NCI-H187 treated with DMSO at 0.1 percent for 48 hours (cell line): ENCODE measurements around the gene PYROXD2.
"Not testable (repeated sequence)": the region's sequence is repeated elsewhere in the genome, so short reads cannot be mapped to it uniquely, and the experiment has no call there.

Source experiments
- DNase-seq: peaks from one replicate; lab custom pipeline; 2025; lab: John Stamatoyannopoulos, UW

The PYROXD2 gene

DNA sequence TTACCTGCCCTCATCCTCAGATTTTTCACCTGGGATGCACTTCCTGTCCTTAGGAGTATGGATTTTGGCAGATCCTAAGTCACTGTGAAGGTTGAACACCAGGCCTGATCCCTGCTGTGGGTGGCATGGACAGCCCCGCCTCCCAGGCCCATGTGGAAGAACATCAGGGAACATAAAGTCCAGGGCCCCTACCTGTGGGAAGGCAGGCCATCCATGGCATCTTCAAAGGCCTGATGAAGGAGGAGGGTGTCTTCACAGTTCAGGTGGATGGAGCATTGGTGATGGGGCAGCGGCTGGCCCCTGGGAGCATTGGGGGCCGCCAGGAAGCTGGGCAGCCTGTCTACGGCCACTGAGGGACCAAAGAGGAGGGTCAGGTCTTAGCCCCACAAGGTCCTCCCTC lies 24.6 kb downstream of the PYROXD2 start:
- no peak for DNase-seq

DNA sequence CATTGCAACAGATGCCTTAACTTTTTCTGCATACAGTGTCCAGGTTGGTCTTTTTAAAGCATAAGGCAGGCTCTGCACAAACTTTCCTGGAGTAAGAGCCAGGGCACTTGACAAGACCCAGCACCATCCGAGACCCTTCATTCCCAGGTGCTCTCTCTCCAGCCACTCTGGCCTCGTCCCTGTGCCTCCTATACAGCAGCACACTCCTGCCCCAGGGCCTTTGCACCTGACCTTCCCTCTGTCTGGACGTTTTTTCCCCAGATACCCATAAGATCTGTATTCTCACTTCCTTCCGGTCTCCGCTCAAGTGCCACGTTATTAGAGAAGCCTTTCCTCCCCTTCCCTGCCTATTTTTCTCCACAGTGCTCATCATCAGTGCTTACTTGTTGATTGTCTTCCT lies 25.6 kb downstream of the PYROXD2 start:
- no peak for DNase-seq

DNA sequence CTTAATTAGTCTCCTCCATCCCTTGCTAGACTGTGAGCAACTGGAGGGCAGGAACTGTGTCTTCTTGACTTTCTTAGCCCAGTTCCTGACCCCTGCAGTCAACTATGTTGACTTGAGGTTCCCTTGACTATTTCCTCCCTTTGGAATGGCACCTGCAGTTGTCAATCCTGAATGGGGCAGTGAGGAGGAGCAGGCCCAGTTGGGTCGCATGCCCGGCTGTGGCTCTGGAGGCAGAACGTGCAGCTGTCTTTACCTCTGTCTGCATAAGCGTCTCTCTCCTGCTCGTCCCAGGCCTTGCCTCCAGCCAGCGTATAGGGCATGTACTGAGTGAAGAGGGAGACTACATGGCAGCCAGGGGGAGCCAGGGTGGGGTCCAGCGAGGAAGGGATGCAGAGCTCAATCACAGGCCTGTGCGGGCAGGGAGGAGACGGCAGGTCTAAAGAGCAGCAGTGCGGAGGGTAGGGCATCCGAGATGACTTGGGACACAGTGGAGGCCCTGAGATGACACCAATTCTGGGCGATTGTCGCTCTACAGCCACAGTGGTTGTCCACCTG lies 26.8 kb downstream of the PYROXD2 start:
- no peak for DNase-seq

DNA sequence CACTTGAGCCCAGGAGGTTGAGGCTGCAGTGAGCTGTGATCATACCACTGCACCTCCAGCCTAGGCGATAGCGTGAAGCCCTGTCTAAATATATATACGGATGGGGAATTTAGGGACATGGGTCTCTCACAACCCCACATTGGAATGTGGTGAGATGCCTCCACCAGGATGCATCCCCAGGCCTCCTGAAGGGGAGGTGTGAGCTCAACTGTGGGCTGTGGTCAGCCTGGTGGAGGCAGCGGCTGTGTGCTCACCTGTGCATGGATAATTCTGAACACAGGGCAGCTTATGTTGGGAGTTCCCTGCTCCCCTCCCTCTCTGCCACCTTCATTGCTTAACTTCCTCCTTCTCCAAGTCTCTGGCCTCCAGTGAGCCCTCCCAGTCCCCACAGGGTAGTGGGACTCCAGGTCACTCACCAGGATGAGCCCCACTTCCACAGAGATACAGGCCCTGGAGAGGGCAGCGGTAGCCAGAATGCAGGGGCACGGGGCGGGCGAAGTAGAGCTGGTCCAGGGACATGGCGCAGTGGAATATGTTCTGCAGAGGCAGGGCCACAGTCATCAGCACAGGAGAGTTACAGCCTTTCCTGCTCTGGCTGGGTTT lies 30.4 kb downstream of the PYROXD2 start:
- DNase-seq = no peak

DNA sequence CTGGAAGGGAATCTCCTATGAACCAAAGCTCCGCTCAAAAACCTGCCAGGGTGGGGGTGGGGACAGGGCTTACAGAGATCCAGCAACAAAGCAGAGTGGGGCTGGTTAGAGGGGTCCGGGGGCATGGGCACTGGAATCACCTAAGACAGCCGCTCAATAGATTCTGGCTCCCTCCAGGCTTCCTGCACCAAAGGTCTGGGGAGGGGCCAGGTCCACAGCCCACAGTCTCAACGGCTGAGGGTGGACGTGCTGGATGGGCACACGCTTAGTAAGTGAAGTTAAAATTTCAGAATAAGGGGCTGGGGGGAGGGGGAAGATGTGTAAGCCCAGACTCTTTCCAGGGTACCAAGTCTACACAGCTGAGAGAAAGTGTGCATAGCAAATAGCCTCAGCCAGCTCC lies 31.1 kb downstream of the PYROXD2 start:
- no peak for DNase-seq

DNA sequence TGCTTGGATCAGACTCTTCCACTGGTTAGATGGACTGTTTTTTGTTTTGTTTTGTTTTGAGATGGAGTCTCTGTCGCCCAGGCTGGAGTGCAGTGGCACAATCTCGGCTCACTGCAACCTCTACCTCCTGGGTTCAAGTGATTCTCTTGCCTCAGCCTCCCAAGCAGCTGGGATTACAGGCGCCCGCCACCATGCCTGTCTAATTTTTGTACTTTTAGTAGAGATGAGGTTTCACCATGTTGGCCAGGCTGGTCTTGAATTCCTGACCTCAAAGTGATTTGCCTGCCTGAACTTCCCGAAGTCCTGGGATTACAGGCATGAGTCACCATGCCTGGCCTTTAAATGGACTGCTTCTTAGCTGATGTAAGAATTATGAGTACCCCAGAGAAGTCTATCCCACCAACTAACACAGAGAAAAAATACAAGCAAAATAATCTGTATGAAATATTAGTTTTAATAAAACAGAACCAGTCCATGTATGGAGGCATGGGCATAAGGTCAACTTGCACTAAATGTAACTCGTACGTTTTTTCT lies 31.8 kb downstream of the PYROXD2 start:
- not testable (repeated sequence) for DNase-seq

DNA sequence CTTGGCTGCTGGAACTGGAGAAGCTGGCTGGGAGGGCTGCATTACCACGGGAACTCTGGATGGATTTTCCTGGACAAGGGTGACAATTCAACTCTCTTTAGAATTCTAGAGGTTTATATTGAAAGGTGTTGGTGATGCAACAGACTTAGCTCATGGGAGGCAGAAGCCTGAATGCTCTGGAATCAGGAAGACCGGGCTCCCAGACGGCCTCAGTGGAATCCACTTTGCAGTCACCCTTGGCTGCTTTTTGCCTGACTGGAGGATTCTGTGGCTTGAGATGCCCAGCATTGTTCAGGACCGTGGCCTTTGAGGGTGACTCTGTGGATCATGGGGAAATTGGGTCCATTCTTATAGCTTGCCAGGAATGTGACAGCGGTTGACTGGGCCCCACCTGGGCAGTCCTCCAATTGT lies 32.3 kb downstream of the PYROXD2 start:
- no peak for DNase-seq

DNA sequence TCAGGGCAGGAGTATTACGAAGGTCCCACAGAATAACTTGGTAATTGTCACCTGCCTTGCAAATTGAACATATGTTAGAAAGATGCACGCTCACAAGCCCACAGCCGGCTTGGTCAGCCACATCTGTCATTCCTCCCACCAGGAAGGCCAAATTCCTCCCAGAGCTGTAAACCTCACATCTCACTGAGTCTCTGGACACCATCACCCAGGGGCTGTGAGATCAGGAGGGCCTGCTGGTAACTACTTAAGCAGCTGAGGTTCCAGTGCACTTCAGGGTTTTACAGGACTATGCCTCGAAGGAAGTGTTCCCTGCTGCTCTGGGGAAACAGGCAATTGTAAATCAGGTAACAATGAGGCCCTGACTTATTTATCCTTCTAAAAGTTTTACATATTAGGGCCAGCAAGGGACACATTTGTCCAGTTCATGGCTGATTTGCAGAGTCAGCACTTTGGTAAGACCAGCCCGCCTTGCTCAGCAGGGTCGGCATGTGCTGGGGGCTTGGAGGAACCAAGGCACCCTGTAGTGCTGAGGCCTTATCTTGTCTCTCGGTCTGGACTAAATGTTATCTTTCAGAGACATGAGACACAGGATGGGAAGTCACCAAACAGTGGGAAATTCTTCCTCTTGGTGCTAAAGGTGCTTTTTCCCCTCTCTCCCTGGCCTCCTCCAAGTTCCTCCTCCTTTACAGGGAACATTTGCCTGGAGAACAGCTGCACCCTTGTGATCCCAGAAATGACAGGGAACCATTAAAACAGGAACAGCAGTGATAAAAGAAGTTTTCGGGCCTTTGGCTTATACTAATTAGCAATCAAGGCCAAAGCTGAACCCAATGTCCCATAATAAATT lies 34.3 kb downstream of the PYROXD2 start:
- DNase-seq = no peak

DNA sequence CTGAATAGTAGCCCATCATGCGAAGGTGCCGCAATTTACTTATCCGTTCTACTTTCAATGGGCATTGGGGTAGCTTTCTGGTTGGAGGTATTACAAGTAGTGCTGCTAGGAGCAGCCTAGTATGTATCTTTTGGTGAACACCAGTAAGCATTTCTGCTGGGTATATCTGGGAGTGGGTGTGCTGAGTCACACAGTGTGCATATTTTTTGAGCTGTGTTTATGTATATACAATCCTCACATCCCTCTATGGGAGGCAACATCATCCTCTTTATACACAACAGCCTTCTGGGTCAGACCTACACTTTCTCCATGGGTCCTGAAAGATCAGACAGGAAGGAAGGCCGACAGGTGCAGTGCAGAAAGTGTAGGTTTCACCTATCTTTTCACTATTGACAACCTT lies 36.3 kb downstream of the PYROXD2 start:
- no peak for DNase-seq

DNA sequence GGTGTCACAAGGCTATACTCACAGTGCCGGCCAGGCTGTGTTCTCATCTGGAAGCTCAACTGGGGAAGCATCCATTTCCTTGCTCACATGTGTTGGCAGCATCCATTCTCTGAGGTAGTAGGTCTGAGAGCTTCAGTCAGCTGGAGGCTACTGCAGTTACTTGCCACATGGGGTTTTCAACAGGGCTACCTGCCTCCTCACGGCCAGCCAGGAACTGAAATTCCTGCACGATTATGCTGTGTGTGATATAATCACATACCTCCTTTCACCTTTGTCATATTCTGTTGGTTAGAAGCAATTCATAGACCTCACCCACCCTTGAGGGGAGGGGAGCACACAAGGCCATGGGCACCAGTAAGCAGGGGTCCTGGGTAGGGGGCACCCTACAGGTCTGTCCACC lies 37.4 kb downstream of the PYROXD2 start:
- no peak for DNase-seq

DNA sequence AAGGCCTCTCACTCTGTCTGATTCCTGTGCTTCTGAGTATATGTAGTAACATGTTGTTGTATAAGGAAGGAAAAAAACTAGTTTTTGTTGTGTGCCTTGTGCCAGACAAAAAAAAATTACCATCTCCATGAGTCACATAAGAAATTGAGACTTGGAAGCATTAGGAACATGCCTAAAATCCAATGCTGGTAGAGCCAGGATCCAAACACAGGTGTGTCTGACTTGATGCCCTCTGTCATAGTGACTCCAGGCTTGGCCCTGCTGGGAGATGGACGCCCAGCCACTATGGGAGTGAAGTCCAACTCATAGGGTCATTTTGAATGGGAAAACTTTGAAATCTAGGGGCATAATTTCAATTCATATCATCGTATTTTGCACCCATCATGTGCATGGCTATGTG lies 38.0 kb downstream of the PYROXD2 start:
- no peak for DNase-seq

DNA sequence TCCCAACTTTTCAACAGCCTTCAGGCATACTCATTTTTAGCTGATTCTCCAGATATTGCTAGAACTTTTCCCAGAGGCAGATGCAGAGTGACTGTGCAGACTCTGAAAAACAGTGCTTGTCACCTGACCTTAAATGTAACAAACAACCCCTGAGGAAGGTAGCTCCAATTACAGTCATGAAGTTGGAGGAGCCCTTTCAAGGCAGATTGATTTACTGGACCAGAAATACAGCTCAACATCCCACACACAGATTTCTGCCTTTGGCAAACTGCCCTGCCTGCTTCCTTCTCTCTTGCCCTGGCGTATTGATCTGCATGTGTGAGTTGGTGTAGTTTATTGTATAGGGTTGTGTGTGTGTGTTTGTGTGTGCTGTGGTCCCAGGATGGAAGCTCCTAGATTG lies 38.5 kb downstream of the PYROXD2 start:
- no peak for DNase-seq

DNA sequence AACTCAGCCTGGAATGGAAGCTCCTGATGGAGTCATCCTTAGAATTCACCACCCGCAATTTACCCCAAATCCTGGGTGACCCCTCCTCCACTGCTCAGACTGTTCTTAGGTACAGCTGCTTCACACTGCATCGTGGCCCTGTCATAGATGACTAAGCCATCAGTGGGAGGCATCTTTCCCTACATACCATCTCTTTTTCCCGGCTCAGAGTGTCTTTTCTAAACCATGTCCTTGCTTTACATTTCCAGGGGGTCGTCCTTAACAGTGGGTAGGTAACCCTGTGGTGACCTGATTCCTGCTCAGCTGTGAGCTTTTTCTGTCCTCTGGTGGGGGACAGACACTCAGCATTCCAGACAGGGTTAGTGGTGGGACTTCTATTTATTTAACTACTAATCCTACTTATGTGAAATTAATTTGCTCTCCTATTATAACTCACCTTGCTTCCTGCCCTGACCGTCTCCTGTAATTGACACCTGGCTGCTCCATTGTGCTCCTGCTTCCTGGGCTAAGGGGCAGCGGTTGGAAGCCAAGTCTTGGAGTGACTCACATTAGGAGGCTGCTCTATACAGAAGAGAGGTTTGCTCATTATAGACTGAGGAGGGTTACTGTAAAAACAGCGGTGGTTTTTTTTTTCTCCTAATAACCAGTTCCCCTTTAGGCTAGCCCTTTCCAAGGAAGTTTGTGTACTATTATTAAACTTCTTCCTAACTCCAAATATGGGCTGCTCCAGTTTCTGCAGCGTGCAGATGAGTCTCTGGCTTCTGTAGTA lies 40.6 kb downstream of the PYROXD2 start:
- DNase-seq = no peak

DNA sequence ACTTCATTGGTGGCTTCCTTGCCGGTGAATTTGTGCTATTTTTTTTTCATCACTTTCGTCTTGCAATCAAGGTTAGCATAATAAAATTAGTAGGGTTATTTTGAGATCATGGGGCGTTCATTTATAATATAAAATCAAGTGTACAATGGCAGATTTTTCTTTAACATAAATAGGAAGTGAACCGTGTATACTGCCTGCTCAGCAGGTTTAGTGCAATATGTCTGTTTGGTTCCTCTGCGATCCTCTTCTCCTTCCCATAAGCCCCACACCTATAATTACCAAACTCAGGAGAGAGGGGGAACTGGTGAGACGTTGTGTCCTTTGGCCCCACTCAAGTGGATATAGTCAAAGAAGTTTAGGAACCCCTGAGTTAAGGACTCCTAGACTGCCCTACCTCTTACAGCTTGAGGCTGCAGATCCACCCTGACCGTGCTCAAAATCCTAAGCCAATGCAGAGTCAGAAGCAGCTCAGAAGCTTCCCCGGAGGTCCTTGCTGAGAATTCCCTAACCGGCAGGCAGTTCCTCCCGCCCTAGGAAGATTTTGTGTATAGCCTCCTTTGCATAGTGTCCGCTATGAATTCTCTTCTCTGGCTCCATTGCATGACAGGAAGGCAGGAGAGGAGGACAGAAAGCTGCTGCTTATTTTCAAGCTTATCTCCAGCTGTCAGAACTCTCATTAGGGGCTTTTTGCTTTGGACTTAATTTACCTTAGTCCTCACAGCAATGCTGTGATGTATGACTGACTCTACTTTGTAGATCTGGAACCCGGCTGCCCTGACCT lies 41.5 kb downstream of the PYROXD2 start:
- DNase-seq = no peak

DNA sequence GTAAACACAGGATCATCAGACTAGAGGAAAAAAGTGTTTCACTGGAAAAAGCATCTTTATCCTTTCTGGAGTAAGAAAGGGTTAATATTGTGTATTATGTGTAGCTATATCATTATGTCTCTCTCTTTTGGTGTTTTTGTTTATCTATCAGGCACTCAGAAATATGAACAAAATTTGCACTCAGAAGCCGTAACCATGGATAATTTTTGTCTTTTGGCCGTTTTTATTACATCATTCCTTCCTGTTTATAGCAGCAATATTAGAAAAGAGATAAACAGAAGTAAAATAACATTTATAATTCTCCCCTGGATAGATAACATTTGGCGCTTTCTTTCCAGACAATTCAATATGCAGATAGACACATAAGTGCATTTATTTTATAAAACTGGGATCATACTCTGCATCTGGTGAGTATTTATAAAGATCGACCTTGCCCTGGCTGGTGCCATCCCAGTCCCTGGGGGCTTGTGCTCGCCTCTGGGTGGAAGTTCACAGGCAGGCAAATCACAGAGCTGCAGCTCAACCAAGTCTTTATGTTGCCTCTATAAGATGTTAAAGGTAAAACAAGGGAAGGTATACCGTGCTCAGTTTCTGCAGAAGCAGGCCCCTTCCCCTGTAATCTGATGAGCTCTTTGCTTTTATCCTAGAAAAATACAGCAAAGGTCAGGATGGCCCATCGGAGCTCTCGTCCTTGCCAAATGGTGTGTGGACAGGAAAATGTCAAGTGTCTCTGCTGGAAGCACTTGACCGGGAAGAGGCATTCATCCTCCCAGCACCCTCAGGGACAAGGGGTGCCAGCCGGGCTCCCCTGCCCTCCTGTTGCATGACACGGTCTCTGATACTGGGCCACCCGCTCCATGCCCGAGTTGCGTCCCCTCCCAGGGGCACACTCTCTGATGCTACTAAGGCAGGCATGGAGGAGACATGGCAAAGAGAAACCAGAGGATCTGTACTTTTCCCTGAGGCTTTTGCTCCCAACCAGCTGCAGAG lies 43.9 kb downstream of the PYROXD2 start:
- no peak for DNase-seq

DNA sequence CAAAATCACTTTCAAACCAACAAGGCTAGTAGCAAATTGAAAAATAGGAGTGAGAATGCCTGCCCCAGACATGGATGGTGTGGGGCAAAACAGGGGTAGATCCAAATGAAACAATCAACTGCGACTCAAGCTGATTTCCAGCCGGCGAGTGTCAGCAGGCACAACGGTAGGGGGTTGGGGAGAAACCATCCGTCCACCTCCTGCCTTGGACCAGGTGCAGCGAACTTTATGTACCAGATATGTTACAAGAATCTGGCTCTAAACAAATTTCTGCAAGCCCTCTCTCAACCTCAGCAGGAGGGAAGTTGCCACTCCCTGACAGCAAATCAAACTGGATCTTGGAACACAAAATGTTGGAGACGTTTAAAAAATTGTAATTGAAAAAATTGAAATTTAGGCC lies 45.2 kb downstream of the PYROXD2 start:
- no peak for DNase-seq

DNA sequence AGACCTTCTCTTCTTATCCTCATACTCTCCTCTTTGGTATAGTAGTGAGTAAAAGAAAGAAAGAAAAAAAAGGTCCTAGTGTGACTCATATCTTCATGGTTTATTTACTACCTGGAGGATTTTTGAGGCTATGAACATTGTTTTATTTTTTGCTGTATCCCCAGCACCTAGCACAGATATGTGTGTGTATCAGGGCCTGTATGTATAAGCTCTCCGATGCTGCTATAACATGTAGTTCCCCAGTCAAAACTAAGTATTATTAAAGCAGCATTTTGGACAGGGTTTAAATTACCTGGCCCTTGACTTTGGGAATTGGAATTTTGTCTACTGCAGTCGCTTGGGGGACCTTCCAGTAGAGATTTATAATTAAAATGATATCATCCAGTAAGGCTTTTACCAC lies 46.3 kb downstream of the PYROXD2 start:
- DNase-seq = no peak

DNA sequence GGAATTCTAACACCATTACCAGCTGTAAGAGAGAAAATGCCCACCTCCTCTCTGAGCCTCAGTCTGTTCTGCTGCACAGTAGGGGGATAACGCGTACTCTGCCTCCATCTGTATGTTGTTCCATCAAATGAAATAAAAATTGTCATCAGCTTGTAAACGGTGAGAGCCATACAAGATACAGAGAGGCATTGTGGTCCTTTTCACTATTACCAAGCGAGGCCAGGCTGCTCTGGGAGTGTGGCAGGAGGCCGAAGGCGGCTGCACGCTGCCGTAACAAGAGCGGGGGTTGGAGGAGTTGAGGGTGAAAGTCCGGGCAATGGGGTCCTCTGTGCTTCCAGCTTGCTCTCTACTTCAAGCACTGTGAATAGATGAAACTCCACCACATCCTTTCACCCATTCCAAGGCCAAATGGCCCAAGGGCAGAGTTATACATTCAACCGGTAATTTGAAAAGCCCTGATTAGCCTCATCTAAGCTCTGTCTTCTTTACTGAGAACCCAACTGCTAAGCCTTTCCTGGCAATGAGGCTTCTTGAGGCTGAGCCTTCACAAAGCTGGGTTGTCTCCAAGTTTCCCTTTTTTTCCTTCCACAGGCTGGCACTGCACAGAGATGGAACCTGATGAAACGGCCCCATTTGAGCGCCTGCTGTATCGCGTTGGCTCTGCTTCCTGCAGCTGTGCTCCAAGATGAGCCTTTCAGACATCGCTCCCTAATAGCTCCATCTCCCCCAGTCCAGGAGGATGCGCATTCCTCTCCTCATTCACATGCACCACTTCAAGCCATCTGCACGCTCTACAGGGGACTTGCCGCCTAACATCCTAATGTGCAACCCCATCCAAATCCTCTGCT lies 47.2 kb downstream of the PYROXD2 start:
- no peak for DNase-seq

DNA sequence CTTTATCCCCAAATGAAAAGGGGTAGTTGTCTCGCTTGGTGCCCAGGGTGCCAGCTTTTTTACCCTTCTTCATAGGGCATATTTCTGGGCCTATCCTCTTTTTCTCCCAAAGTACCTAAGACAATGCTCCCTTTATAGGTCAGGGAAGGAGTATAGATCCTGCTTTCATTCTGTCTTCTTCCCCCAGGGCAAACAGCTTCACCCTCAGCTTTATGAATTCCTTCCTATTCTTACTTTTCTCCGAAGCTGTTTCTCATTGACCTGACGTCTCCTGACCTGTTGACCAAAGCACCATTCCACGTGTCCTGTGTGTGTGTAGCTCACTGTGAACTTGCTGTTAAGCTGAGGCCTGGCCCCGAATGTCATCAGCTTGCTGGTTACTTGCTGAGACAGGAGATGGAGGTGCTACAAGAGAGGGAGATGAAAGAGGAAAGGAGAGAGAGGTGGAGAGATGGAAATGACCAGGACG lies 48.9 kb downstream of the PYROXD2 start:
- no peak for DNase-seq
